PC-9 (cell line): ENCODE results near the gene MMP20. TPM values are rescaled to one million over a fixed set of nuclear protein-coding genes. Genes with fewer than 3 reads are reported as not detected.

Experiments used
- BruUV-seq: library from RNA; stranded (reverse); fragments of 400-500 nt; replicated peaks from 2 replicates; lab custom pipeline; 2021; lab: Mats Ljungman, UMichigan
- CTCF ChIA-PET: fragments of 300-600 bp; sonication (Branson Sonifier 250); formaldehyde crosslinking; loops from one replicate; lab custom pipeline; 2022; ENCODE audit warnings: antibody characterized with exemption; lab: Charles Lee
- POLR2A ChIA-PET: fragments of 300-600 bp; sonication (Branson Sonifier 250); formaldehyde crosslinking; loops from one replicate; lab custom pipeline; 2022; ENCODE audit warnings: antibody characterized with exemption; ENCODE audit not compliant: unreplicated experiment; lab: Charles Lee
- DNase-seq, 2 experiments: peaks; one replicate each; pipeline versions ENCODE4 v3.0.0 to v3.0.0-alpha.2; 2015 to 2022; ENCODE audit warnings: mixed read lengths in 1 of 2
- H2AFZ ChIP-seq: fragments of 200-600 bp; sonication (generic); 2 replicates; pipeline ENCODE4 v1.8.1; 2017; ENCODE audit warnings: antibody characterized with exemption
- H3F3A ChIP-seq: fragments of 200-600 bp; sonication (generic); 2 replicates; pipeline ENCODE4 v1.8.1; 2017; ENCODE audit warnings: antibody characterized with exemption, mild to moderate bottlenecking, low read depth; ENCODE audit not compliant: insufficient read depth
- H3K27ac ChIP-seq: fragments of 200-600 bp; sonication (generic); 2 replicates; pipeline ENCODE4 v1.6.1; 2016; ENCODE audit warnings: mixed run types
- H3K27me3 ChIP-seq: fragments of 200-600 bp; sonication (generic); 2 replicates; pipeline ENCODE4 v1.6.1; 2016; ENCODE audit warnings: low read depth, mixed run types; ENCODE audit not compliant: insufficient read depth
- H3K36me3 ChIP-seq: fragments of 200-600 bp; sonication (generic); 2 replicates; pipeline ENCODE4 v1.6.1; 2016; ENCODE audit warnings: low read depth, mixed run types
- H3K4me1 ChIP-seq: fragments of 200-600 bp; sonication (generic); replicated peaks from 2 replicates; pipeline ENCODE4 v1.6.1; 2016; ENCODE audit warnings: mixed run types; ENCODE audit not compliant: insufficient read depth
- H3K4me2 ChIP-seq: fragments of 200-600 bp; sonication (generic); 2 replicates; pipeline ENCODE4 v1.6.1; 2017; ENCODE audit warnings: mixed run types
- H3K4me3 ChIP-seq: fragments of 200-600 bp; sonication (generic); 2 replicates; pipeline ENCODE4 v1.6.1; 2016; ENCODE audit warnings: mixed run types
- H3K79me2 ChIP-seq: fragments of 200-600 bp; sonication (generic); 2 replicates; pipeline ENCODE4 v1.6.1; 2017; ENCODE audit warnings: low read depth, mixed run types
- H3K9me2 ChIP-seq: fragments of 200-600 bp; sonication (generic); 2 replicates; pipeline ENCODE4 v1.8.1; 2017; ENCODE audit warnings: mild to moderate bottlenecking; ENCODE audit not compliant: insufficient read depth
- H3K9me3 ChIP-seq: fragments of 200-600 bp; sonication (generic); 2 replicates; pipeline ENCODE4 v1.8.1; 2016; ENCODE audit warnings: low read depth; ENCODE audit not compliant: insufficient read depth
- H4K20me1 ChIP-seq: fragments of 200-600 bp; sonication (generic); 2 replicates; pipeline ENCODE4 v1.8.1; 2017; ENCODE audit not compliant: insufficient read depth
- CTCF ChIP-seq: fragments of 200-600 bp; sonication (generic); conservative IDR thresholded peaks from 2 replicates; pipeline ENCODE4 v1.6.1; 2017; ENCODE audit warnings: mixed run types, antibody characterized with exemption, mild to moderate bottlenecking, moderate library complexity
- EZH2 ChIP-seq: fragments of 200-600 bp; sonication (generic); IDR thresholded peaks from 2 replicates; pipeline ENCODE4 v1.8.0; 2017; ENCODE audit warnings: antibody characterized with exemption, low read depth
- intact Hi-C: fragments of 100-400 bp; cut with micrococcal nuclease; formaldehyde crosslinking; loops from one replicate; pipeline ENCODE4 v1.10.0; 2022; ENCODE audit not compliant: unreplicated experiment
- total RNA-seq: library from RNA; stranded (reverse); gene quantifications from 2 replicates; pipeline ENCODE4 v1.2.3, GENCODE V29; 2021

Gene MMP20
- total RNA-seq, 1 experiment from 2014 or later, result not detected

GRCh38 chr11:102534261-102534872 lies 90.8 kb downstream of the MMP20 start:
- BruUV-seq, result no TSS peak
- Histone ChIP-seq H3K36me3 (no peaks in the 10 kb centered on the region), H3K4me3 (no peak overlapping the region), H3K79me2 (no peaks in the 10 kb centered on the region), H3F3A (no peaks in the 10 kb centered on the region; the same call in 1 of the 2 replicates), H2AFZ (no peak overlapping the region), H3K4me2 (no peak overlapping the region), H3K4me1 (no peaks in the 10 kb centered on the region), H3K9me3 (no peaks in the 10 kb centered on the region), H3K27me3 (no peaks in the 10 kb centered on the region), H4K20me1 (no peaks in the 10 kb centered on the region), H3K27ac (no peak overlapping the region), H3K9me2 (no peaks in the 10 kb centered on the region)
- intact Hi-C loops, result no loop called here
- no peak for DNase-seq
- ChIA-PET POLR2A (interaction anchor here (0.6 kb wide), 1 partner anchor 1955 kb away, joined by 7 read pairs; no protein-coding TSS in a partner anchor), CTCF (interaction anchor here (0.6 kb wide), 1 partner anchor 78 kb away, joined by 3 read pairs; no protein-coding TSS in a partner anchor)
- TF ChIP-seq EZH2 (no peak), CTCF (peak; percentile 42; the same call in 1 of the 2 replicates)

- Histone ChIP-seq H3K36me3 (no peaks in the 10 kb centered on the region), H2AFZ (peak within 1 kb of the TSS; percentile 66), H4K20me1 (no peaks in the 10 kb centered on the region), H3F3A (peaks cover 5% of the 10 kb centered on the region; the same call in 1 of the 2 replicates), H3K4me2 (no peak within 1 kb of the TSS), H3K9me3 (no peaks in the 10 kb centered on the region), H3K27me3 (no peaks in the 10 kb centered on the region), H3K27ac (no peak within 1 kb of the TSS; the same call in 1 of the 2 replicates), H3K4me3 (no peak within 1 kb of the TSS), H3K4me1 (peaks cover 7% of the 10 kb centered on the region; the same call in 1 of the 2 replicates), H3K79me2 (no peaks in the 10 kb centered on the region), H3K9me2 (no peaks in the 10 kb centered on the region)
- TF ChIP-seq EZH2 (no peak), CTCF (no peak)
- BruUV-seq, result no TSS peak
- peak; percentile 16 to 69 for DNase-seq
- intact Hi-C loops, result no loop called here
- CTCF ChIA-PET, result no interaction called here
- POLR2A ChIA-PET, result interaction anchor here (0.7 to 0.8 kb wide), 2 partner anchors 22 to 318 kb away, joined by 4 to 8 read pairs; no protein-coding TSS in a partner anchor
These were observed 94.6 kb downstream of the MMP20 start, which contains the start of gene MMP7 for GRCh38 chr11:102530558-102530957. MMP7 (minus strand) TSS chr11:102530747; CDS start chr11:102530700, 47 bp downstream.

DNA sequence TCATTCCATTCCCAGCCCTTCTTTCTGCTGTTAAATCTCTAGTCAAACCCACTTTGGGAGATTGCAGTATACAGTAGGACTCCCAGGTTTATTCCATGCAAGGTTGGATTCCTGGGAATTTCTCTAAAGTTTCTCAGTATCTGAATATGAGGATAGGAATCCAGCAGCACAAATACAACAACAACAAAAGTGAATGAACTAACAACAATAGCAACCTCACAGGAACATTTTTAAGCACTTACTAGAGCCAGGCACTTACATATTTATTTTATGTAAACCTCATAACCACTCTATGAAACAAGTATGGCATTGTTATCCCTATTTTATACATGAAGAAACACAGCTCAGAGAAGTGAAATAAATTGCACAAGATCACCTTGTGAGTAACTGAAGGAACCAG lies 96.5 kb downstream of the MMP20 start:
- Histone ChIP-seq H2AFZ (no peak overlapping the region), H4K20me1 (no peaks in the 10 kb centered on the region), H3K27me3 (no peaks in the 10 kb centered on the region), H3K4me1 (peaks cover 7% of the 10 kb centered on the region; the same call in 1 of the 2 replicates), H3K4me2 (no peak overlapping the region), H3K27ac (no peak overlapping the region), H3K9me3 (no peaks in the 10 kb centered on the region), H3F3A (peaks cover 5% of the 10 kb centered on the region; the same call in 1 of the 2 replicates), H3K79me2 (no peaks in the 10 kb centered on the region), H3K9me2 (no peaks in the 10 kb centered on the region), H3K36me3 (no peaks in the 10 kb centered on the region), H3K4me3 (no peak overlapping the region)
- ChIA-PET POLR2A (no interaction called here), CTCF (no interaction called here)
- DNase-seq, result peak in 1 of 2 experiments; percentile 64
- no TSS peak for BruUV-seq
- intact Hi-C loops, result no loop called here
- TF ChIP-seq CTCF, result no peak
- TF ChIP-seq EZH2, result no peak
